ENCODE measurements around the gene ZFYVE28.

The ZFYVE28 gene

GRCh38 chr4:2354118-2354517 lies 64.3 kb downstream of the ZFYVE28 start:
- no peak for TF ChIP-seq YY1 (IDR thresholded peaks at IDR 0.05; ENCODE audit: low read depth)
- peak; percentile 44 for TF ChIP-seq RAD21 (IDR thresholded peaks at IDR 0.05; ENCODE audit: low read depth)

- TF ChIP-seq CREB1 (IDR thresholded peaks at IDR 0.05; ENCODE audit: low read depth) (no peak), NFIC (IDR thresholded peaks at IDR 0.05) (no peak), EGR1 (IDR thresholded peaks at IDR 0.05) (no peak), FOXM1 (IDR thresholded peaks at IDR 0.05; ENCODE audit: borderline replicate concordance, low read depth) (no peak), TEAD4 (IDR thresholded peaks at IDR 0.05) (no peak), CEBPB (IDR thresholded peaks at IDR 0.05) (no peak), ZBTB7A (IDR thresholded peaks at IDR 0.05; ENCODE audit: low read depth) (no peak), RAD21 (IDR thresholded peaks at IDR 0.05; ENCODE audit: low read depth) (no peak), EP300 (IDR thresholded peaks at IDR 0.05; ENCODE audit: borderline replicate concordance) (no peak), YY1 (IDR thresholded peaks at IDR 0.05; ENCODE audit: low read depth) (no peak), USF1 (IDR thresholded peaks at IDR 0.05) (no peak)
- TF ChIP-seq, protein P1, sequence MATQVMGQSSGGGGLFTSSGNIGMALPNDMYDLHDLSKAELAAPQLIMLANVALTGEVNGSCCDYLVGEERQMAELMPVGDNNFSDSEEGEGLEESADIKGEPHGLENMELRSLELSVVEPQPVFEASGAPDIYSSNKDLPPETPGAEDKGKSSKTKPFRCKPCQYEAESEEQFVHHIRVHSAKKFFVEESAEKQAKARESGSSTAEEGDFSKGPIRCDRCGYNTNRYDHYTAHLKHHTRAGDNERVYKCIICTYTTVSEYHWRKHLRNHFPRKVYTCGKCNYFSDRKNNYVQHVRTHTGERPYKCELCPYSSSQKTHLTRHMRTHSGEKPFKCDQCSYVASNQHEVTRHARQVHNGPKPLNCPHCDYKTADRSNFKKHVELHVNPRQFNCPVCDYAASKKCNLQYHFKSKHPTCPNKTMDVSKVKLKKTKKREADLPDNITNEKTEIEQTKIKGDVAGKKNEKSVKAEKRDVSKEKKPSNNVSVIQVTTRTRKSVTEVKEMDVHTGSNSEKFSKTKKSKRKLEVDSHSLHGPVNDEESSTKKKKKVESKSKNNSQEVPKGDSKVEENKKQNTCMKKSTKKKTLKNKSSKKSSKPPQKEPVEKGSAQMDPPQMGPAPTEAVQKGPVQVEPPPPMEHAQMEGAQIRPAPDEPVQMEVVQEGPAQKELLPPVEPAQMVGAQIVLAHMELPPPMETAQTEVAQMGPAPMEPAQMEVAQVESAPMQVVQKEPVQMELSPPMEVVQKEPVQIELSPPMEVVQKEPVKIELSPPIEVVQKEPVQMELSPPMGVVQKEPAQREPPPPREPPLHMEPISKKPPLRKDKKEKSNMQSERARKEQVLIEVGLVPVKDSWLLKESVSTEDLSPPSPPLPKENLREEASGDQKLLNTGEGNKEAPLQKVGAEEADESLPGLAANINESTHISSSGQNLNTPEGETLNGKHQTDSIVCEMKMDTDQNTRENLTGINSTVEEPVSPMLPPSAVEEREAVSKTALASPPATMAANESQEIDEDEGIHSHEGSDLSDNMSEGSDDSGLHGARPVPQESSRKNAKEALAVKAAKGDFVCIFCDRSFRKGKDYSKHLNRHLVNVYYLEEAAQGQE (IDR thresholded peaks at IDR 0.05; ENCODE audit: low read depth) = no peak
These were observed 65.0 kb downstream of the ZFYVE28 start for GRCh38 chr4:2353222-2354107.

DNA sequence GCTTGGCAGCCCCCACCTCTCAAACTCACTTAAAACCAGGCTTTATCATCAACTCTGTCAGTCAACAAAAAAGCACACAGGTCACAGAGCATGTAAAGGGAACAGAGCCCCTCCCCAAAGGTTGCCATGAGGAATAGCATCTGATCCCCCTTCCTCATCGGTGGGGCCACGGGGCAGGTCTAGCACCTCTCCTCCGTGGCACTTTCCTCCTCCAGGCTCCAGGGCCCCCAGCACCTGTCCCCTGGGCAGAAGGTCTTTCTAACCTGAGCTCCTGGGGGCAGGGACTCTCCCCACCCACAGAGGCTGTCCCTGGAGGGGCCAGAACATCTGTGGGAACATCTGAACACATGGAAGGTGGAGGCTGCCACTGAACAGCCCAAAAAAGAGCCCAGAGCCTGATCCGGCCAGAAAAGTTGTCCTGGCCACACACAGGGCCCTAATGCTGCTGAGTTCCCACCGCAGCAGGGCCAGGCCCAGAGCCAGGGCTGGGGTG lies 65.7 kb downstream of the ZFYVE28 start:
- TF ChIP-seq, protein P1 (IDR thresholded peaks at IDR 0.05; ENCODE audit: low read depth) = no peak
- TF ChIP-seq TAF1 (IDR thresholded peaks at IDR 0.05; ENCODE audit: low read depth) (no peak), EP300 (IDR thresholded peaks at IDR 0.05; ENCODE audit: borderline replicate concordance) (no peak), NFIC (IDR thresholded peaks at IDR 0.05) (no peak), CREB1 (IDR thresholded peaks at IDR 0.05; ENCODE audit: low read depth) (no peak), TEAD4 (IDR thresholded peaks at IDR 0.05) (no peak), RAD21 (IDR thresholded peaks at IDR 0.05; ENCODE audit: low read depth) (no peak), FOXM1 (IDR thresholded peaks at IDR 0.05; ENCODE audit: borderline replicate concordance, low read depth) (no peak), EGR1 (IDR thresholded peaks at IDR 0.05) (no peak), ZBTB7A (IDR thresholded peaks at IDR 0.05; ENCODE audit: low read depth) (no peak), USF1 (IDR thresholded peaks at IDR 0.05) (no peak), TCF12 (IDR thresholded peaks at IDR 0.05; ENCODE audit: low read depth) (no peak), YY1 (IDR thresholded peaks at IDR 0.05; ENCODE audit: low read depth) (no peak), CEBPB (IDR thresholded peaks at IDR 0.05) (no peak)
- TF ChIP-seq, protein P2, sequence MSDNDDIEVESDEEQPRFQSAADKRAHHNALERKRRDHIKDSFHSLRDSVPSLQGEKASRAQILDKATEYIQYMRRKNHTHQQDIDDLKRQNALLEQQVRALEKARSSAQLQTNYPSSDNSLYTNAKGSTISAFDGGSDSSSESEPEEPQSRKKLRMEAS (IDR thresholded peaks at IDR 0.05) = no peak

GRCh38 chr4:2352171-2352570 lies 66.3 kb downstream of the ZFYVE28 start:
- TF ChIP-seq, protein P1 (IDR thresholded peaks at IDR 0.05; ENCODE audit: low read depth) = no peak
- no peak for TF ChIP-seq CREB1 (IDR thresholded peaks at IDR 0.05; ENCODE audit: low read depth)
- TF ChIP-seq TEAD4 (IDR thresholded peaks at IDR 0.05) = no peak
- TF ChIP-seq RAD21 (IDR thresholded peaks at IDR 0.05; ENCODE audit: low read depth) = no peak
- TF ChIP-seq NFIC (IDR thresholded peaks at IDR 0.05) = no peak
- TF ChIP-seq EGR1 (IDR thresholded peaks at IDR 0.05) = no peak
- no peak for TF ChIP-seq EP300 (IDR thresholded peaks at IDR 0.05; ENCODE audit: borderline replicate concordance)
- TF ChIP-seq YY1 (IDR thresholded peaks at IDR 0.05; ENCODE audit: low read depth) = no peak
- TF ChIP-seq TAF1 (IDR thresholded peaks at IDR 0.05; ENCODE audit: low read depth) = no peak
- TF ChIP-seq USF1 (IDR thresholded peaks at IDR 0.05) = no peak
- TF ChIP-seq, protein P2 (IDR thresholded peaks at IDR 0.05) = no peak
- no peak for TF ChIP-seq TCF12 (IDR thresholded peaks at IDR 0.05; ENCODE audit: low read depth)
- TF ChIP-seq FOXM1 (IDR thresholded peaks at IDR 0.05; ENCODE audit: borderline replicate concordance, low read depth) = no peak
- TF ChIP-seq CEBPB (IDR thresholded peaks at IDR 0.05) = no peak
- TF ChIP-seq ZBTB7A (IDR thresholded peaks at IDR 0.05; ENCODE audit: low read depth) = no peak
